GM12878 (cell line): Measurements from ENCODE around the gene MBTPS2. TPM values are rescaled to one million over a fixed set of nuclear protein-coding genes. Genes with fewer than 3 reads are reported as not detected.

Source experiments
- ATAC-seq: fragments of 200-7000 bp; cut with Tn5 transposase; 3 replicates; pipeline ENCODE4 v1.9.1; 2020; ENCODE audit warnings: mild to moderate bottlenecking, moderate library complexity
- BruUV-seq: library from RNA; stranded (reverse); fragments of 400-500 nt; replicated peaks from 2 replicates; lab custom pipeline; 2021; lab: Mats Ljungman, UMichigan
- CTCF ChIA-PET: fragments of 300-600 bp; sonication (Branson Sonifier 250); formaldehyde crosslinking; extraction: SDS; loops from one replicate; lab custom pipeline; 2021; ENCODE audit warnings: inconsistent platforms; lab: Yijun Ruan, JAX
- POLR2A ChIA-PET: fragments of 350-600 bp; formaldehyde crosslinking; extraction: SDS; loops from one replicate; lab custom pipeline; 2021; ENCODE audit warnings: inconsistent platforms; lab: Charles Lee
- RAD21 ChIA-PET: fragments of 300-600 bp; sonication (Branson Sonifier 250); formaldehyde crosslinking; loops from one replicate; lab custom pipeline; 2023; ENCODE audit warnings: antibody characterized with exemption; ENCODE audit not compliant: unreplicated experiment; lab: Charles Lee
- SMC1A ChIA-PET: fragments of 300-600 bp; sonication (Branson Sonifier 250); formaldehyde crosslinking; loops from one replicate; lab custom pipeline; 2023; ENCODE audit not compliant: unreplicated experiment, uncharacterized antibody; lab: Charles Lee
- DNase-seq: peaks from one replicate; pipeline ENCODE4 v3.0.0-alpha.2; 2011; ENCODE audit warnings: low read depth, low spot score
- FAIRE-seq: peaks from 3 replicates; lab custom pipeline; 2011; peaks lifted over from hg19 to GRCh38; lab: Jason Lieb, UNC
- H2AFZ ChIP-seq: 2 replicates; pipeline ENCODE4 v1.6.0; 2011; ENCODE audit warnings: low read depth, low read length, control low read depth; ENCODE audit not compliant: control insufficient read depth
- H3K27ac ChIP-seq: 2 replicates; pipeline ENCODE4 v1.5.1; 2011; ENCODE audit warnings: control low read depth; ENCODE audit not compliant: control insufficient read depth, insufficient read depth
- H3K27me3 ChIP-seq, 2 experiments: replicated peaks in 1 of 2; 2 replicates each; pipeline versions ENCODE4 v1.6.0 to v1.6.1; 2011; ENCODE audit warnings: low read length in 1 of 2; ENCODE audit not compliant: control insufficient read depth in 2 of 2, insufficient read depth in 2 of 2
- H3K36me3 ChIP-seq, 2 experiments: 2 replicates each; pipeline ENCODE4 v1.5.1; 2011; ENCODE audit warnings: low read length in 1 of 2; ENCODE audit not compliant: control insufficient read depth in 2 of 2, insufficient read depth in 2 of 2
- H3K4me1 ChIP-seq: 2 replicates; pipeline ENCODE4 v1.6.1; 2011; ENCODE audit warnings: mild to moderate bottlenecking, low read length, moderate library complexity, mixed read lengths; ENCODE audit not compliant: control insufficient read depth, insufficient read depth
- H3K4me2 ChIP-seq: 2 replicates; pipeline ENCODE4 v1.6.0; 2011; ENCODE audit warnings: control low read depth; ENCODE audit not compliant: control insufficient read depth, insufficient read depth
- H3K4me3 ChIP-seq: fragments of 200-600 bp; sonication (generic); 2 replicates; pipeline ENCODE4 v1.5.1; 2016
- H3K79me2 ChIP-seq: 2 replicates; pipeline ENCODE4 v1.6.0; 2011; ENCODE audit warnings: low read length; ENCODE audit not compliant: control insufficient read depth, insufficient read depth
- H3K9ac ChIP-seq: 2 replicates; pipeline ENCODE4 v1.8.0; 2011; ENCODE audit warnings: low read length, control low read depth, mixed read lengths; ENCODE audit not compliant: control insufficient read depth, insufficient read depth
- H3K9me3 ChIP-seq: replicated peaks from 3 replicates; pipeline ENCODE4 v1.5.1; 2011; ENCODE audit warnings: mild to moderate bottlenecking, low read length; ENCODE audit not compliant: control insufficient read depth, insufficient read depth
- H4K20me1 ChIP-seq: 2 replicates; pipeline ENCODE4 v1.6.0; 2011; ENCODE audit not compliant: control insufficient read depth, insufficient read depth
- BCL11A ChIP-seq: IDR thresholded peaks from 2 replicates; pipeline ENCODE4 v1.6.1; 2011; ENCODE audit warnings: low read depth, low read length
- CHD1 ChIP-seq: IDR thresholded peaks from 2 replicates; pipeline ENCODE4 v1.6.1; 2012; ENCODE audit warnings: low read depth, low read length, improper control_type of control experiment
- CREM ChIP-seq: IDR thresholded peaks from 2 replicates; pipeline ENCODE4 v1.6.1; 2014; ENCODE audit warnings: antibody characterized with exemption, low read depth
- EZH2 ChIP-seq: IDR thresholded peaks from 2 replicates; pipeline ENCODE4 v1.6.1; 2012; ENCODE audit warnings: low read depth, mild to moderate bottlenecking, control low read depth, inconsistent platforms, low read length, borderline replicate concordance; ENCODE audit not compliant: control insufficient read depth
- GABPA ChIP-seq: IDR thresholded peaks from 2 replicates; pipeline ENCODE4 v1.6.1; 2014; ENCODE audit warnings: antibody characterized with exemption, low read depth, mild to moderate bottlenecking, inconsistent platforms
- IRF5 ChIP-seq: fragments of 450-650 bp; IDR thresholded peaks from 2 replicates; pipeline ENCODE4 v1.6.1; 2017; ENCODE audit warnings: borderline replicate concordance
- MAX ChIP-seq: IDR thresholded peaks from 2 replicates; pipeline ENCODE4 v1.6.1; 2012; ENCODE audit warnings: low read depth, low read length, improper control_type of control experiment
- NFYA ChIP-seq: IDR thresholded peaks from 2 replicates; pipeline ENCODE4 v1.6.1; 2011; ENCODE audit warnings: low read depth, mild to moderate bottlenecking, low read length, improper control_type of control experiment, borderline replicate concordance
- RAD21 ChIP-seq: IDR thresholded peaks from 2 replicates; pipeline ENCODE4 v1.6.1; 2011; ENCODE audit warnings: mild to moderate bottlenecking, low read depth, low read length, moderate library complexity; ENCODE audit not compliant: insufficient read depth
- RB1 ChIP-seq: fragments of 450-650 bp; formaldehyde crosslinking; IDR thresholded peaks from 2 replicates; pipeline ENCODE4 v1.6.1; 2017; ENCODE audit warnings: mild to moderate bottlenecking, borderline replicate concordance
- SKIL ChIP-seq: fragments of 450-650 bp; IDR thresholded peaks from 2 replicates; pipeline ENCODE4 v1.6.1; 2017; ENCODE audit warnings: mild to moderate bottlenecking, low read depth, inconsistent platforms; ENCODE audit not compliant: poor library complexity, severe bottlenecking
- SP1 ChIP-seq: IDR thresholded peaks from one replicate; pipeline ENCODE4 v1.6.1; 2011; ENCODE audit warnings: low read depth, low read length
- ZNF24 ChIP-seq: fragments of 450-650 bp; IDR thresholded peaks from 2 replicates; pipeline ENCODE4 v1.6.1; 2017; ENCODE audit warnings: antibody characterized with exemption, mild to moderate bottlenecking
- WGBS: methylation state at CpG from one replicate; pipeline ENCODE4 v1.1.6; 2016; ENCODE audit warnings: low lambda C conversion rate; ENCODE audit not compliant: insufficient replicate concordance, insufficient coverage; ENCODE audit errors: missing lambda C conversion rate; 5-methylcytosine and 5-hydroxymethylcytosine counted together
- in situ Hi-C: fragments of 300-500 bp; cut with MboI; formaldehyde crosslinking; loops from 9 replicates; pipeline ENCODE4 v1.14.3; 2018; ENCODE audit warnings: mixed read lengths
- intact Hi-C: fragments of 100-400 bp; cut with micrococcal nuclease; formaldehyde crosslinking; loops from one replicate; pipeline ENCODE4 v1.14.2; 2022; ENCODE audit not compliant: unreplicated experiment
- polyA plus RNA-seq, 11 experiments: library from polyadenylated mRNA; depleted of rRNA in 4 of 11; unstranded in 6 of 11; stranded (reverse) in 5 of 11; fragments of >200 nt; fragmentation: Nextera tagmentation in 4 of 11; fragmentation: Illumina TruSeq in 1 of 11; extraction: Ambion mirVana in 4 of 11; extraction: Trizol in 1 of 11; gene quantifications; 1 replicate in 1 of 11; 2 replicates in 10 of 11; pipeline versions ENCODE4 v1.2.1 to v1.2.3, GENCODE V29; 2011 to 2016; ENCODE audit warnings: inconsistent platforms in 2 of 11, missing spikeins in 2 of 11, low read depth in 1 of 11
- total RNA-seq, 4 experiments: library from RNA; depleted of rRNA in 3 of 4; stranded (reverse); fragments of >200 nt in 3 of 4; fragmentation: Illumina TruSeq in 1 of 4; extraction: Trizol in 1 of 4; gene quantifications; 2 replicates each; pipeline versions ENCODE4 v1.2.1 to v1.2.3, GENCODE V29; 2013 to 2021

The MBTPS2 gene
- total and polyA plus RNA-seq, 10 of the 15 experiments (the other 5 are each of a cell fraction or from before 2014, with no cell fraction given) = 2.6 to 11.0 (median 8.0) TPM

DNA sequence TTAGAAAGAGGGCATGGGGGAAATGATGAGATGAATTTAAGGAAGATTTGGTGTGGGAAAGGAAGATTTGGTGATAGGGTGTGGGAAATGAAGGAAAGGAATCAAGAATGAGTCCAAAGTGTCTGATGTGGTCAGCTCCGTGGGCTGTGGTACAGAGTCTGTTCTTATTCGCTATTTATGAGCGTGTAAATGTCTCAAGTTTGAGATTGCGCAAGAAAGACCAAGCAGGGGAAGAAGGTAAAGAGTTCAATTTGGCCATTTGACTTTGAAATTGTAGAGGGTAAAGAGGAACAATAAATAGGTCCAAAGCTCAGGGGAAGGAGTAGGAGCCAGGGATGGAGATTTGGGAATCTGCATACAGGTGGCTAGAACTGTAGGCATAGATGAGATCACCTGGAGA, 89.8 kb downstream of the MBTPS2 start:
- H3K36me3 ChIP-seq = no peaks in the 10 kb centered on the region
- H3K27me3 ChIP-seq = no peaks in the 10 kb centered on the region
- no peak for TF ChIP-seq IRF5
- TF ChIP-seq SP1 = no peak
- TF ChIP-seq MAX = no peak
- no peak for TF ChIP-seq ZNF24
- no peak for TF ChIP-seq SKIL
- TF ChIP-seq GABPA = no peak
- TF ChIP-seq EZH2 = no peak
- TF ChIP-seq RAD21 = no peak
- no peak for TF ChIP-seq CHD1
- no peak for TF ChIP-seq RB1
- no peak for TF ChIP-seq CREM
- no peak for TF ChIP-seq BCL11A
- TF ChIP-seq NFYA = no peak
- TF ChIP-seq, all 136 proteins: peak for 0
- ChIA-PET SMC1A (interaction anchor here (0.6 kb wide), 1 partner anchor 1491 kb away, joined by 3 read pairs; no protein-coding TSS in a partner anchor), POLR2A (no interaction called here), RAD21 (no interaction called here), CTCF (no interaction called here)
- in situ Hi-C loops (no loop called here), intact Hi-C loops (no loop called here)
- H3K79me2 ChIP-seq = no peaks in the 10 kb centered on the region
- H3K4me2 ChIP-seq = no peak overlapping the region
- no peak for FAIRE-seq
- no peak overlapping the region for H2AFZ ChIP-seq
- no peak overlapping the region for H3K4me3 ChIP-seq
- BruUV-seq = no TSS peak
- no peak overlapping the region for H3K9ac ChIP-seq
- H3K9me3 ChIP-seq = no peaks in the 10 kb centered on the region
- H3K27ac ChIP-seq = no peak overlapping the region
- H3K4me1 ChIP-seq = no peaks in the 10 kb centered on the region
- DNase-seq = no peak
- WGBS = 76% methylated on average over 4 of the region's 4 CpGs
- H4K20me1 ChIP-seq = no peaks in the 10 kb centered on the region
- ATAC-seq = no peak
